ENCODE data around the gene BBS9. TPM values are rescaled to one million over a fixed set of nuclear protein-coding genes. Genes with fewer than 3 reads are reported as not detected.
A peak's percentile ranks its signal among the peaks of the same experiment; 100 is the strongest.

BBS9 gene
- total RNA-seq, 4 donors from 2014 or later = 11.2 to 34.5 (median 20.4) TPM

DNA sequence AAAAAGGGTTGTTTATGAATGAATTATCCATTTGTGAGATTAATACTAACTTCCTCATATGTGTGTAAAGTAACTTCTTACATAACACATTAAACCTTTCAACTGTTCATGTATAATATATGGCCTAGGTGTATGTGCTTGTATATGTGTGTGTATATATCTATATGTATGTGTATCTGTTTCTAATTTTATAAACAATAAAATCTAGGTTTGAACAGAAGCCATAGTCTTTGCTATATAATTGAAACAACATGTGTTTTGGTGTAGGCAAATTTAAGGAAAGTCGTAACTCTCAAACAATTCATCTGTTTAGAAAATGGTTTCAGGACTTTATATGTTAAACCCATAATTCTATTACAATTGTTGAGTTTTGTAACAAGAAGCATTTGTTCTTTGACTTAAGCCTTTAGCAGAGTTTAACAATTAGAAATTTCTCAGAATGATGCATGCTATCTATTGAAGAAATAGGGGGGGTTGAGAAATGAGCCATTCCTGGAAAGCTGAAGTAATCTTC is 103.3 kb downstream of the BBS9 start:
- Histone ChIP-seq H3K36me3 (no peaks in the 10 kb centered on the region), H3K4me3 (no peak overlapping the region), H3K4me1 (no peaks in the 10 kb centered on the region), H3K9me3 (no peaks in the 10 kb centered on the region), H3K27ac (no peak overlapping the region), H3K27me3 (no peaks in the 10 kb centered on the region)
- TF ChIP-seq EP300 (IDR thresholded peaks at IDR 0.05) (no peak), POLR2A (IDR thresholded peaks at IDR 0.05) (no peak), POLR2AphosphoS5 (IDR thresholded peaks at IDR 0.05) (no peak)
- TF ChIP-seq, protein P1, sequence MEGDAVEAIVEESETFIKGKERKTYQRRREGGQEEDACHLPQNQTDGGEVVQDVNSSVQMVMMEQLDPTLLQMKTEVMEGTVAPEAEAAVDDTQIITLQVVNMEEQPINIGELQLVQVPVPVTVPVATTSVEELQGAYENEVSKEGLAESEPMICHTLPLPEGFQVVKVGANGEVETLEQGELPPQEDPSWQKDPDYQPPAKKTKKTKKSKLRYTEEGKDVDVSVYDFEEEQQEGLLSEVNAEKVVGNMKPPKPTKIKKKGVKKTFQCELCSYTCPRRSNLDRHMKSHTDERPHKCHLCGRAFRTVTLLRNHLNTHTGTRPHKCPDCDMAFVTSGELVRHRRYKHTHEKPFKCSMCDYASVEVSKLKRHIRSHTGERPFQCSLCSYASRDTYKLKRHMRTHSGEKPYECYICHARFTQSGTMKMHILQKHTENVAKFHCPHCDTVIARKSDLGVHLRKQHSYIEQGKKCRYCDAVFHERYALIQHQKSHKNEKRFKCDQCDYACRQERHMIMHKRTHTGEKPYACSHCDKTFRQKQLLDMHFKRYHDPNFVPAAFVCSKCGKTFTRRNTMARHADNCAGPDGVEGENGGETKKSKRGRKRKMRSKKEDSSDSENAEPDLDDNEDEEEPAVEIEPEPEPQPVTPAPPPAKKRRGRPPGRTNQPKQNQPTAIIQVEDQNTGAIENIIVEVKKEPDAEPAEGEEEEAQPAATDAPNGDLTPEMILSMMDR (IDR thresholded peaks at IDR 0.05) = no peak
- ATAC-seq = no peak
- 100% methylated on average over 1 of the region's 1 CpG for WGBS, 2 donors (ENCODE audit: low coverage in 1 of 2)

DNA sequence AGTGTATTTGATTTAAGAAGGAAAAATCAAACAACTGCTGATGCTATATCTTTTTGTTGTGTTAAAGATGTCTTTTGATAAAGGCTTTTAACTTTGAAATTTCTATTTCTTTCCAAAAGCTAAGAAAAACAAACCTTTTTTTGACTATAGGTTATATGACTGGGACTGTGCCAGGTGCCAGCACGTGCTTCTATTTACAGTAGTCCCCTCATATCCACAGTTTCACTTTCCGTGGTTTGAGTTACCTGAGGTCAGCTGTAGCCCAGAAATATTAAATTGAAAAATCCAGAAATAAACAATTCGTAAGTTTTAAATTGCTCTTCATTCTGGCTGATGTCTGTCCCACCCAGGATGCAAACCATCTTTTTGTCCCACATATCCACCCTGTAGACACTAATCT is 104.3 kb downstream of the BBS9 start:
- 41 to 53% methylated on average over 3 of the region's 3 CpGs for WGBS, 2 donors (ENCODE audit: low coverage in 1 of 2)
- H3K4me3 ChIP-seq = no peak overlapping the region
- H3K4me1 ChIP-seq = no peaks in the 10 kb centered on the region
- ATAC-seq = no peak
- no peak overlapping the region for H3K27ac ChIP-seq
- no peaks in the 10 kb centered on the region for H3K9me3 ChIP-seq
- no peaks in the 10 kb centered on the region for H3K27me3 ChIP-seq
- no peak for TF ChIP-seq POLR2AphosphoS5 (IDR thresholded peaks at IDR 0.05)
- TF ChIP-seq, protein P1 (IDR thresholded peaks at IDR 0.05) = no peak
- no peaks in the 10 kb centered on the region for H3K36me3 ChIP-seq

DNA sequence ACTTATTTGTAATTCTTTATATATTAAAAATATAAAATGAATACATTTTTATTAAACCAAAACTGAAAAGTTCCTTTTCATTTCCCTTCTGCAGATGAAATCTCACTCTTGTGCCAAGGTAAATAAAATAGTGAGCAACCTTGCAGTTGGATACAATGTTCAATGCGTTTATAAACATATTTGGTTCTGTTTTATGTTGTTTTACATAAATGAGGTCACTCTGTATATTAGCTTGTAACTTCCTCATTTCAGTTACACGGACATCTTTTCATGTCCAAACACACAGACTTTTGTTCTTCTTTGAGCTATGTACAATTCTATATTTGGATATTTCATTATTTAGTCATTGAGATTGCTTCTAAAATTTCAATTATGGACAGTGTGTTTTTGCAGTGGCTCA is 107.7 kb downstream of the BBS9 start:
- Histone ChIP-seq H3K4me3 (no peak overlapping the region), H3K27ac (no peak overlapping the region), H3K27me3 (no peaks in the 10 kb centered on the region), H3K9me3 (no peaks in the 10 kb centered on the region), H3K36me3 (no peaks in the 10 kb centered on the region), H3K4me1 (no peaks in the 10 kb centered on the region)
- TF ChIP-seq, protein P1 (IDR thresholded peaks at IDR 0.05) = no peak
- no peak for TF ChIP-seq POLR2A (IDR thresholded peaks at IDR 0.05)
- TF ChIP-seq POLR2AphosphoS5 (IDR thresholded peaks at IDR 0.05) = no peak
- TF ChIP-seq EP300 (IDR thresholded peaks at IDR 0.05) = no peak
- WGBS, 2 donors (ENCODE audit: low coverage in 1 of 2) = 76 to 79% methylated on average over 2 of the region's 2 CpGs
- no peak for ATAC-seq

DNA sequence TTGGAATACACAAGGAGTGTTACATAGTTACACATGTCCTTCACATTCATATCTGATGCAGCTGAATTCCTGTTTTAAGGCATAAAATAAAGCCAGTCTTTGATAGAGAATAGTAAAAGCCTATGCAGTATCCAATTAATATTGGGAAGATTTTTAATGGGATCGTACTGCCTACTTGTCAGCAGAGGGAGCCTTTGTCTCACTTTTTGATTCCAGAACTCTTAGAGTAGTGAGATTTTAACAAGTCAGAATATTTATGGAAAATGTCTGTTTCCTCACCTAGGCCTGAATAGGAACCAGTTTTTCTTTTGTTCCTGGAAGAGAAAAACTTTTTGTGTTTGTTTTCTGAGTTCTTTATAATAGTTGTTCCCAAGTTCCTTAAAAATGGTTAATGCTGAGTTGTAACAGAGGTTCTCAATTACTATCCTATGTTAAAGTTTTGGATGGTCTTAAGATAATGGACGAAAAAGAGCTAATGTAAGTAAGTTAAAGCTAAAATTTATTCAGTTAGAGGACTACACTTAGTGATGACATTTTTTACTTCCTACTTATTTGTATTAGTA is 114.0 kb downstream of the BBS9 start:
- no peaks in the 10 kb centered on the region for H3K9me3 ChIP-seq
- no peaks in the 10 kb centered on the region for H3K36me3 ChIP-seq
- no peak overlapping the region for H3K4me3 ChIP-seq
- H3K27me3 ChIP-seq = no peaks in the 10 kb centered on the region
- H3K27ac ChIP-seq = no peak overlapping the region
- peaks cover 0 to 11% (median 0%) of the 10 kb centered on the region in 3 donors for H3K4me1 ChIP-seq
- TF ChIP-seq, protein P1 (IDR thresholded peaks at IDR 0.05) = peak; percentile 44 to 78 (median 67)
- no peak for TF ChIP-seq POLR2AphosphoS5 (IDR thresholded peaks at IDR 0.05)
- ATAC-seq = peak; percentile 46
- WGBS, 2 donors (ENCODE audit: low coverage in 1 of 2) = 45 to 46% methylated on average over 2 of the region's 2 CpGs

DNA sequence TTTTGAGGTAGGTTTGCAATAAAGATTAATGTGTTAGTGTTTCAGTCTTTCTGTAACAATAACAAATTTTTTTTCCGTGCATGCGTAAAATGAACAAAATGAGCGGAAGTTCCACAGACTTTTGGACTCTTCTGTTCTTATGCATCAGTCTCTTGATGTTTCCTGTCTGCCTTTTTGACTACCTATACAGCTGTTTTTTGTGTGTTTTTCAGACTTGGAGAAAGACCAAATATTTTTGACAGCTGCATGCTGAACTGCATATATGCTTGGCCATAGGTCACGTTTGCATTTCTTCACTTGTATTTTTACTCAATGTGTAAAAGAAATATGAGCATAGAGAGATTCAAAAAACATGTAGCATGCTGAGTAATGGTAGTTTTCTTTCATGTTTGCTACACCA is 119.3 kb downstream of the BBS9 start:
- no peaks in the 10 kb centered on the region for H3K36me3 ChIP-seq
- no peak for ATAC-seq
- H3K4me3 ChIP-seq = no peak overlapping the region
- TF ChIP-seq POLR2AphosphoS5 (IDR thresholded peaks at IDR 0.05) = no peak
- TF ChIP-seq POLR2A (IDR thresholded peaks at IDR 0.05) = no peak
- TF ChIP-seq EP300 (IDR thresholded peaks at IDR 0.05) = no peak
- TF ChIP-seq, protein P1 (IDR thresholded peaks at IDR 0.05) = no peak
- H3K9me3 ChIP-seq = no peaks in the 10 kb centered on the region
- peaks cover 0 to 23% (median 3%) of the 10 kb centered on the region in 3 donors for H3K4me1 ChIP-seq
- H3K27ac ChIP-seq = no peak overlapping the region
- 84 to 96% methylated on average over 4 of the region's 4 CpGs for WGBS, 2 donors (ENCODE audit: low coverage in 1 of 2)
- no peaks in the 10 kb centered on the region for H3K27me3 ChIP-seq

Measured in gastroesophageal sphincter (tissue), 4 donors.